Activated naive CD8-positive, alpha-beta T cell treated with anti-CD3 and anti-CD28 coated beads, Interleukin-2, amount 10 ng/mL, durations not matched to agents 7 days and 5 days (primary cell): Measurements from ENCODE around the gene GALE. TPM values are rescaled to one million over a fixed set of nuclear protein-coding genes. Genes with fewer than 3 reads are reported as not detected.
"Not testable (repeated sequence)": the region's sequence is repeated elsewhere in the genome, so short reads cannot be mapped to it uniquely, and the experiment has no call there.

Experiments used
- ATAC-seq: fragments of 150-1000 bp; cut with Tn5 transposase; one replicate; pipeline ENCODE4 v1.10.0; 2021; ENCODE audit warnings: low read depth, moderate library complexity
- POLR2A ChIA-PET: fragments of 350-600 bp; sonication (Branson Sonifier 250); formaldehyde crosslinking; loops from one replicate; lab custom pipeline; 2021; ENCODE audit warnings: antibody characterized with exemption; lab: Charles Lee
- DNase-seq: peaks from one replicate; pipeline ENCODE4 v3.0.0; 2021
- H3K27ac Mint-ChIP-seq: one replicate; pipeline ENCODE4 v1.8.0; 2022; ENCODE audit warnings: mild to moderate bottlenecking, mixed read lengths
- H3K27me3 Mint-ChIP-seq: one replicate; pipeline ENCODE4 v1.8.0; 2022; ENCODE audit warnings: mild to moderate bottlenecking, moderate library complexity, mixed read lengths
- H3K36me3 Mint-ChIP-seq: one replicate; pipeline ENCODE4 v1.8.0; 2021; ENCODE audit warnings: mild to moderate bottlenecking, mixed read lengths
- H3K4me1 Mint-ChIP-seq: one replicate; pipeline ENCODE4 v1.8.0; 2021; ENCODE audit warnings: mixed read lengths
- H3K4me3 Mint-ChIP-seq: one replicate; pipeline ENCODE4 v1.8.0; 2022; ENCODE audit warnings: mild to moderate bottlenecking, moderate library complexity, mixed read lengths
- H3K9me3 Mint-ChIP-seq: one replicate; pipeline ENCODE4 v1.8.0; 2021; ENCODE audit warnings: mixed read lengths
- total RNA-seq, 2 experiments: library from RNA; stranded (reverse); gene quantifications; one replicate each; pipeline ENCODE4 v1.2.3, GENCODE V29; 2021

GALE gene
- total RNA-seq, 2 experiments from 2014 or later, result 18.6 to 19.4 TPM

DNA sequence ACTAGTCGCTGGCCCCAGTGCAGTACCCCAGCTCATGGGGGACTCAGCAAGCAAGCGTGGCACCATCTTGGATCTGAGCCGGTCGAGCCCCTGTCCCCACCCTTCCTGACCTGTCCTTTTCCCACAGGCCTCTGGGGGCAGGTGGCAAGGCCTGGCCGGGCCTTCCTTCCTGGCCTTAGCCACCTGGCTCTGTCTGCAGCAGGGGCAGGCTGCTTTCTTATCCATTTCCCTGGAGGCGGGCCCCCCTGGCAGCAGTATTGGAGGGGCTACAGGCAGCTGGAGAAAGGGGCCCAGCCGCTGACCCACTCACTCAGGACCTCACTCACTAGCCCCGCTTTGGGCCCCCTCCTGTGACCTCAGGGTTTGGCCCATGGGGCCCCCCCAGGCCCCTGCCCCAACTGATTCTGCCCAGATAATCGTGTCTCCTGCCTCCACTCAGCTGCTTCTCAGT is 5.8 kb downstream of the GALE start:
- POLR2A ChIA-PET, ATAC-seq, H3K4me3 Mint-ChIP-seq, DNase-seq, H3K27me3 Mint-ChIP-seq, H3K9me3 Mint-ChIP-seq, H3K36me3 Mint-ChIP-seq, H3K27ac Mint-ChIP-seq: not testable (repeated sequence)
- peaks cover 20% of the 10 kb centered on the region for H3K4me1 Mint-ChIP-seq

GRCh38 chr1:23793861-23794731 is 6.5 kb downstream of the GALE start:
- H3K4me1 Mint-ChIP-seq, result peaks cover 17% of the 10 kb centered on the region
- DNase-seq (no peak), ATAC-seq (no peak)
- no peaks in the 10 kb centered on the region for H3K27me3 Mint-ChIP-seq
- no peak overlapping the region for H3K27ac Mint-ChIP-seq
- POLR2A ChIA-PET, result interaction anchor here (0.7 kb wide), 1 partner anchor 165 kb away, joined by 3 read pairs; the partner anchor contains the start of gene PNRC2
- H3K9me3 Mint-ChIP-seq, result no peaks in the 10 kb centered on the region
- no peak overlapping the region for H3K4me3 Mint-ChIP-seq
- H3K36me3 Mint-ChIP-seq, result peaks cover 10% of the 10 kb centered on the region

DNA sequence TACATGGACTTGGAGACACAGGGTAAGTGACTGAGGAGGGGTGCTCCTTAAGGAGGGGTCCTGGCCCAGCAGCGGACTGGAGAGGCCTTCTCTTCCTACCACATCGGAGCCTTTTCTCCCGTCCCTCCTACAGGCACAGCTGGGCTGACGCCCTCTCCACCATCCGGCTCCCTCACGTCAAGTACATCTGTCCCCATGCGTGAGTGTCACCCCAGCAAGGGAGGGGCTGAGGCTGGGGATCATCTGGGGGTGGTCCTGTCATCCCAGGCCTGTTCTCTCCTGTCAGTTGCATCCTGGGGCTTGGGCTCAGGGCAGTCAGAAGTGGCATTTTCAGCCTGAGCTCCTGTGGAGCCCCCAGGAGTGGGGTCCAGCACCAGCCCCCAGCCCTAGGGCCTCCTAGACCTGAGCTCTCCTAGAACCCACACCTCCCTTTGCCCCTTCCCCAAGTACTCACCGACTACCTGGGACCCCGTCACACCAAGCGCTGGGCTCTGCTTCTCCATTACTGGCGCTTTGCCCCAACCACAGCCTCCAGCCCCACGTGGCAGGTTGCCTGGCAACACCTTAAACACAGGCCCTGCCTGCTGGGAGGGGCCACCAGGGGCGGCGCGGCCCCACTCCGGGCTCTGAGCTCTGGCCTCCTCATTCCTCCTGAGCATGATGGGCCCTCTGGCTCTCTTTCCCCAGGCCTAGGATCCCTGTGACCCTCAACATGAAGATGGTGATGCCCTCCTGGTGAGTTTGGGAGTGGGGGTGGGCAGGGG is 7.4 kb downstream of the GALE start:
- H3K36me3 Mint-ChIP-seq, result peaks cover 16% of the 10 kb centered on the region
- DNase-seq (peak; percentile 45), ATAC-seq (no peak)
- no peaks in the 10 kb centered on the region for H3K27me3 Mint-ChIP-seq
- POLR2A ChIA-PET, result interaction anchor here (0.7 kb wide), 1 partner anchor 166 kb away, joined by 3 read pairs; the partner anchor contains the start of gene PNRC2
- H3K9me3 Mint-ChIP-seq, result no peaks in the 10 kb centered on the region
- H3K4me1 Mint-ChIP-seq, result peaks cover 12% of the 10 kb centered on the region
- H3K4me3 Mint-ChIP-seq, result peak overlapping the region; percentile 40
- H3K27ac Mint-ChIP-seq, result no peak overlapping the region

GRCh38 chr1:23792151-23792945 is 8.2 kb downstream of the GALE start:
- no peak for ATAC-seq
- H3K27ac Mint-ChIP-seq, result peak overlapping the region; percentile 98
- H3K4me3 Mint-ChIP-seq, result peak overlapping the region; percentile 98
- DNase-seq, result no peak
- peaks cover 23% of the 10 kb centered on the region for H3K36me3 Mint-ChIP-seq
- H3K27me3 Mint-ChIP-seq, result no peaks in the 10 kb centered on the region
- POLR2A ChIA-PET, result interaction anchor here (1.3 to 3.9 kb wide), 5 partner anchors 9 to 264 kb away, joined by 3 to 62 read pairs (median 12); partner anchors contain the start of genes GALE, PITHD1, PNRC2 and RPL11
- H3K9me3 Mint-ChIP-seq, result no peaks in the 10 kb centered on the region
- H3K4me1 Mint-ChIP-seq, result peaks cover 12% of the 10 kb centered on the region

GRCh38 chr1:23791516-23792047 is 9.0 kb downstream of the GALE start:
- H3K9me3 Mint-ChIP-seq, result no peaks in the 10 kb centered on the region
- peaks cover 28% of the 10 kb centered on the region for H3K36me3 Mint-ChIP-seq
- DNase-seq (peak; percentile 56), ATAC-seq (peak; percentile 37)
- peak overlapping the region; percentile 98 for H3K27ac Mint-ChIP-seq
- peak overlapping the region; percentile 98 for H3K4me3 Mint-ChIP-seq
- POLR2A ChIA-PET, result interaction anchor here (0.7 to 3.9 kb wide), 7 partner anchors 9 to 263 kb away, joined by 3 to 62 read pairs (median 4); partner anchors contain the start of genes ELOA, GALE, HMGCL and PITHD1
- H3K27me3 Mint-ChIP-seq, result no peaks in the 10 kb centered on the region
- peaks cover 12% of the 10 kb centered on the region for H3K4me1 Mint-ChIP-seq

- POLR2A ChIA-PET, result interaction anchor here (0.7 to 3.9 kb wide), 8 partner anchors 10 to 263 kb away, joined by 3 to 62 read pairs (median 4); partner anchors contain the start of genes ELOA, GALE, HMGCL and PITHD1
- Mint-ChIP-seq H3K27ac (peak within 1 kb of the TSS; percentile 98), H3K27me3 (no peaks in the 10 kb centered on the region), H3K36me3 (peaks cover 31% of the 10 kb centered on the region), H3K4me3 (peak within 1 kb of the TSS; percentile 98), H3K9me3 (no peaks in the 10 kb centered on the region), H3K4me1 (peaks cover 12% of the 10 kb centered on the region)
- peak; percentile 92 for ATAC-seq
- peak; percentile 87 for DNase-seq
Observed at GRCh38 chr1:23790696-23791515, 9.6 kb downstream of the GALE start, which contains the start of gene LYPLA2. Gene LYPLA2, plus strand, starts transcription at chr1:23791145. Its CDS starts 1,538 bp downstream, at chr1:23792683.

- Mint-ChIP-seq H3K9me3 (no peaks in the 10 kb centered on the region), H3K27me3 (no peaks in the 10 kb centered on the region), H3K36me3 (peaks cover 31% of the 10 kb centered on the region), H3K4me3 (no peak overlapping the region), H3K27ac (no peak overlapping the region), H3K4me1 (peaks cover 12% of the 10 kb centered on the region)
- no peak for ATAC-seq
- no peak for DNase-seq
- POLR2A ChIA-PET, result interaction anchor here (1.0 to 3.9 kb wide), 3 partner anchors 9 to 12 kb away, joined by 3 to 62 read pairs (median 4); partner anchors contain the start of genes GALE and PITHD1
Observed at GRCh38 chr1:23788695-23789094, 11.9 kb downstream of the GALE start.

DNA sequence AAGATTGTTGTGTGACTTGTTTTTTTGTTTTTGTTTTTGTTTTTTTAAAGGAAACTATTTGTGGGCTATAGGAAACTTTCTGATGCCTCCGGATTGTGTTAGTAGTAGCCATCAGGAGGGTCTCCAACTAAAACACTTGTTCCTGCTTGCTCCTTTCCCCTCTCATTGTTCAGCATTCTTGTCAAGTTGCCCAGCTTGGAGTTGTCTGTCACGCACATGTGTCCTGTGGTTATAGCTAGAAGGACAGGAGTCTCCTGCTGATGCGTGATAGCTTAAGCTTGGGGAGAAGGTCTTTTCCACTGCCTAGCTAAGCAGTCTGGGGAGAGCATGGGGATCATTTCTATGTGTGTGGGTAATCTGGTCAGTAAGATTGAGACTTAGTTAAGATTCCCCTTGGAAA is 12.9 kb downstream of the GALE start:
- POLR2A ChIA-PET, result interaction anchor here (1.0 to 1.4 kb wide), 2 partner anchors 11 to 13 kb away, joined by 3 to 4 read pairs; partner anchors contain the start of gene GALE
- no peak overlapping the region for H3K27ac Mint-ChIP-seq
- no peaks in the 10 kb centered on the region for H3K27me3 Mint-ChIP-seq
- ATAC-seq (no peak), DNase-seq (no peak)
- H3K36me3 Mint-ChIP-seq, result peaks cover 31% of the 10 kb centered on the region
- no peak overlapping the region for H3K4me3 Mint-ChIP-seq
- no peaks in the 10 kb centered on the region for H3K9me3 Mint-ChIP-seq
- H3K4me1 Mint-ChIP-seq, result peaks cover 9% of the 10 kb centered on the region

- H3K36me3 Mint-ChIP-seq, result peaks cover 30% of the 10 kb centered on the region
Observed at GRCh38 chr1:23784846-23785245, 15.7 kb downstream of the GALE start.

GRCh38 chr1:23783141-23783540 is 17.4 kb downstream of the GALE start:
- Mint-ChIP-seq H3K36me3 (peaks cover 24% of the 10 kb centered on the region), H3K4me1 (peaks cover 16% of the 10 kb centered on the region)
- POLR2A ChIA-PET, result interaction anchor here (1.7 kb wide), 1 partner anchor 170 kb away, joined by 3 read pairs; no protein-coding TSS in a partner anchor
- not testable (repeated sequence) for H3K9me3 Mint-ChIP-seq, ATAC-seq, H3K27ac Mint-ChIP-seq, H3K27me3 Mint-ChIP-seq, DNase-seq, H3K4me3 Mint-ChIP-seq

More at GRCh38 chr1:23784846-23785245, 15.7 kb downstream of the GALE start:
- POLR2A ChIA-PET, result no interaction called here
- H3K4me1 Mint-ChIP-seq, result peaks cover 8% of the 10 kb centered on the region
- no peaks in the 10 kb centered on the region for H3K9me3 Mint-ChIP-seq
- H3K27me3 Mint-ChIP-seq, result no peaks in the 10 kb centered on the region
- no peak overlapping the region for H3K27ac Mint-ChIP-seq
- ATAC-seq (no peak), DNase-seq (no peak)
- H3K4me3 Mint-ChIP-seq, result no peak overlapping the region

GRCh38 chr1:23779826-23780371 is 20.7 kb downstream of the GALE start:
- H3K27me3 Mint-ChIP-seq, result no peaks in the 10 kb centered on the region
- POLR2A ChIA-PET, result interaction anchor here (0.7 to 5.3 kb wide), 6 partner anchors 11 to 129 kb away, joined by 3 to 62 read pairs (median 4); partner anchors contain the start of genes ELOA, GALE, HMGCL and LYPLA2
- peak overlapping the region; percentile 83 for H3K27ac Mint-ChIP-seq
- H3K4me1 Mint-ChIP-seq, result peaks cover 30% of the 10 kb centered on the region
- H3K9me3 Mint-ChIP-seq, result no peaks in the 10 kb centered on the region
- H3K36me3 Mint-ChIP-seq, result peaks cover 7% of the 10 kb centered on the region
- ATAC-seq (no peak), DNase-seq (no peak)
- H3K4me3 Mint-ChIP-seq, result peak overlapping the region; percentile 93
